Neural progenitor cell (in vitro differentiated cells): ENCODE measurements around the gene FADS1. TPM values are rescaled to one million over a fixed set of nuclear protein-coding genes. Genes with fewer than 3 reads are reported as not detected.

Experiments used
- DNase-seq: peaks from one replicate; pipeline ENCODE4 v3.0.0-alpha.2; 2016; ENCODE audit warnings: low spot score
- H2AFZ ChIP-seq: fragments of 200-600 bp; sonication (generic); replicated peaks from 2 replicates; pipeline ENCODE4 v1.6.1; 2016; ENCODE audit warnings: antibody characterized with exemption
- H3F3A ChIP-seq: fragments of 200-600 bp; sonication (generic); 2 replicates; pipeline ENCODE4 v1.6.1; 2016; ENCODE audit warnings: antibody characterized with exemption, low read depth
- H3K27ac ChIP-seq: fragments of 200-600 bp; sonication (generic); 2 replicates; pipeline ENCODE4 v1.5.1; 2016; ENCODE audit warnings: mild to moderate bottlenecking
- H3K27me3 ChIP-seq: fragments of 200-600 bp; sonication (generic); 2 replicates; pipeline ENCODE4 v1.6.1; 2016; ENCODE audit warnings: mild to moderate bottlenecking, moderate library complexity
- H3K36me3 ChIP-seq: fragments of 200-600 bp; sonication (generic); 2 replicates; pipeline ENCODE4 v1.5.1; 2016
- H3K4me1 ChIP-seq: fragments of 200-600 bp; sonication (generic); 2 replicates; pipeline ENCODE4 v1.6.1; 2016; ENCODE audit warnings: mixed run types
- H3K4me2 ChIP-seq: fragments of 200-600 bp; sonication (generic); 2 replicates; pipeline ENCODE4 v1.6.1; 2016
- H3K4me3 ChIP-seq: fragments of 200-600 bp; sonication (generic); 2 replicates; pipeline ENCODE4 v1.5.1; 2016
- H3K79me2 ChIP-seq: fragments of 200-600 bp; sonication (generic); 2 replicates; pipeline ENCODE4 v1.6.1; 2016; ENCODE audit warnings: low read depth
- H3K9ac ChIP-seq: fragments of 200-600 bp; sonication (generic); 2 replicates; pipeline ENCODE4 v1.6.1; 2016
- H3K9me3 ChIP-seq: fragments of 200-600 bp; sonication (generic); 2 replicates; pipeline ENCODE4 v1.5.1; 2016; ENCODE audit warnings: low read depth
- H4K20me1 ChIP-seq: fragments of 200-600 bp; sonication (generic); 2 replicates; pipeline ENCODE4 v1.6.1; 2016; ENCODE audit warnings: low read depth
- H3K27ac Mint-ChIP-seq: 3 replicates; pipeline ENCODE4 v1.8.0; 2021; ENCODE audit warnings: mixed read lengths
- H3K27me3 Mint-ChIP-seq: 2 replicates; pipeline ENCODE4 v1.8.0; 2022; ENCODE audit warnings: low read depth, mild to moderate bottlenecking, inconsistent platforms, moderate library complexity, mixed read lengths; ENCODE audit not compliant: insufficient read depth
- H3K36me3 Mint-ChIP-seq: 3 replicates; pipeline ENCODE4 v1.8.0; 2021; ENCODE audit warnings: mixed read lengths
- H3K4me1 Mint-ChIP-seq: 3 replicates; pipeline ENCODE4 v1.8.0; 2021; ENCODE audit warnings: mixed read lengths
- H3K4me3 Mint-ChIP-seq: 3 replicates; pipeline ENCODE4 v1.8.0; 2021; ENCODE audit warnings: mild to moderate bottlenecking, moderate library complexity, mixed read lengths
- H3K9me3 Mint-ChIP-seq: 3 replicates; pipeline ENCODE4 v1.8.0; 2020; ENCODE audit warnings: mixed read lengths
- EZH2 ChIP-seq: fragments of 200-600 bp; sonication (generic); IDR thresholded peaks from 2 replicates; pipeline ENCODE4 v1.6.1; 2017; ENCODE audit warnings: antibody characterized with exemption, mild to moderate bottlenecking, moderate library complexity
- EZH2phosphoT487 ChIP-seq: fragments of 200-600 bp; sonication (generic); IDR thresholded peaks from 2 replicates; pipeline ENCODE4 v1.6.1; 2017; ENCODE audit warnings: antibody characterized with exemption
- total RNA-seq: library from RNA; depleted of rRNA; stranded (reverse); fragments of >200 nt; gene quantifications from 2 replicates; pipeline ENCODE4 v1.2.3, GENCODE V29; 2015; ENCODE audit warnings: low replicate concordance
- TF ChIP-seq, protein P1 (sequence below): fragments of 200-600 bp; sonication (generic); IDR thresholded peaks from 2 replicates; pipeline ENCODE4 v1.5.1; 2017; ENCODE audit warnings: antibody characterized with exemption, mild to moderate bottlenecking

FADS1 gene
- total RNA-seq, 1 donor from 2014 or later: 163 TPM

DNA sequence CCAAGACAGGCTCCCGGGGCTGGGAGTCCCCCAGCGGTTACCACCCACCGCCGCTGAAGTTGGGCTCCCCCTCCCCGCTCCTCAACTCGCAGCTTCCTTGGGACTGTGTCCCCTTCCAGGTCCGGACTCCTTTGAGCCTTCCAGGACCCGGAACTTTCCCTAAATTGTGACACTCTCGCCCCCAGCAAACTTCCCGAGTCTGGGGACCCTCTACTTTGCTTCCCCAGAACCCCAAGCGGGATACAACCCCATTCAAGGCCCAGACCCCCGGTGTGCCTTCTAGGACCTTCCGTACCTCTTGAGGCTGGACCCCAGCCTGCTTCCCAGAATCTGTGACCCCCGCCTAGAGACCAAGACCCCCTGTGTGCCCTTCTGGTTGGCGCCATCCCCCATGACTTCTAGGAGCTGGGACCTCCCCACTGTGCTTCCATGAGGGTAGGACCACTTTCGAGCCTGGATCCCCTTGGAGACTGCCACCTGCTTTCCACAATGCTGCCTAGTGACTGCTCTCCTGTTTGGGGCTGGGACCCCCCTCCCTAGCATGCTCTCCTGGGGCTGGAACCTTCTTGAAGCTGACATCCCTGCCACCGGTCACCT lies 63.8 kb downstream of the FADS1 start:
- H4K20me1 ChIP-seq: no peaks in the 10 kb centered on the region
- Mint-ChIP-seq H3K27ac (peak overlapping the region; percentile 63), H3K4me1 (peaks cover 41% of the 10 kb centered on the region), H3K36me3 (no peaks in the 10 kb centered on the region), H3K9me3 (no peaks in the 10 kb centered on the region), H3K4me3 (peak overlapping the region; percentile 85), H3K27me3 (peaks cover 27% of the 10 kb centered on the region)
- peaks cover 33% of the 10 kb centered on the region for H3K27me3 ChIP-seq
- no peak overlapping the region for H3K27ac ChIP-seq
- peak overlapping the region; percentile 59 for H3K4me3 ChIP-seq
- peak overlapping the region; percentile 82 for H2AFZ ChIP-seq
- no peak for DNase-seq
- peak overlapping the region; percentile 89 for H3K4me2 ChIP-seq
- no peaks in the 10 kb centered on the region for H3K36me3 ChIP-seq
- peaks cover 20% of the 10 kb centered on the region for H3K4me1 ChIP-seq
- H3K79me2 ChIP-seq: no peaks in the 10 kb centered on the region
- H3K9me3 ChIP-seq: no peaks in the 10 kb centered on the region
- no peak overlapping the region for H3K9ac ChIP-seq
- TF ChIP-seq, protein P1, sequence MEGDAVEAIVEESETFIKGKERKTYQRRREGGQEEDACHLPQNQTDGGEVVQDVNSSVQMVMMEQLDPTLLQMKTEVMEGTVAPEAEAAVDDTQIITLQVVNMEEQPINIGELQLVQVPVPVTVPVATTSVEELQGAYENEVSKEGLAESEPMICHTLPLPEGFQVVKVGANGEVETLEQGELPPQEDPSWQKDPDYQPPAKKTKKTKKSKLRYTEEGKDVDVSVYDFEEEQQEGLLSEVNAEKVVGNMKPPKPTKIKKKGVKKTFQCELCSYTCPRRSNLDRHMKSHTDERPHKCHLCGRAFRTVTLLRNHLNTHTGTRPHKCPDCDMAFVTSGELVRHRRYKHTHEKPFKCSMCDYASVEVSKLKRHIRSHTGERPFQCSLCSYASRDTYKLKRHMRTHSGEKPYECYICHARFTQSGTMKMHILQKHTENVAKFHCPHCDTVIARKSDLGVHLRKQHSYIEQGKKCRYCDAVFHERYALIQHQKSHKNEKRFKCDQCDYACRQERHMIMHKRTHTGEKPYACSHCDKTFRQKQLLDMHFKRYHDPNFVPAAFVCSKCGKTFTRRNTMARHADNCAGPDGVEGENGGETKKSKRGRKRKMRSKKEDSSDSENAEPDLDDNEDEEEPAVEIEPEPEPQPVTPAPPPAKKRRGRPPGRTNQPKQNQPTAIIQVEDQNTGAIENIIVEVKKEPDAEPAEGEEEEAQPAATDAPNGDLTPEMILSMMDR: no peak
- TF ChIP-seq EZH2phosphoT487 (no peak), EZH2 (peak; percentile 12)
- peaks cover 13% of the 10 kb centered on the region for H3F3A ChIP-seq

DNA sequence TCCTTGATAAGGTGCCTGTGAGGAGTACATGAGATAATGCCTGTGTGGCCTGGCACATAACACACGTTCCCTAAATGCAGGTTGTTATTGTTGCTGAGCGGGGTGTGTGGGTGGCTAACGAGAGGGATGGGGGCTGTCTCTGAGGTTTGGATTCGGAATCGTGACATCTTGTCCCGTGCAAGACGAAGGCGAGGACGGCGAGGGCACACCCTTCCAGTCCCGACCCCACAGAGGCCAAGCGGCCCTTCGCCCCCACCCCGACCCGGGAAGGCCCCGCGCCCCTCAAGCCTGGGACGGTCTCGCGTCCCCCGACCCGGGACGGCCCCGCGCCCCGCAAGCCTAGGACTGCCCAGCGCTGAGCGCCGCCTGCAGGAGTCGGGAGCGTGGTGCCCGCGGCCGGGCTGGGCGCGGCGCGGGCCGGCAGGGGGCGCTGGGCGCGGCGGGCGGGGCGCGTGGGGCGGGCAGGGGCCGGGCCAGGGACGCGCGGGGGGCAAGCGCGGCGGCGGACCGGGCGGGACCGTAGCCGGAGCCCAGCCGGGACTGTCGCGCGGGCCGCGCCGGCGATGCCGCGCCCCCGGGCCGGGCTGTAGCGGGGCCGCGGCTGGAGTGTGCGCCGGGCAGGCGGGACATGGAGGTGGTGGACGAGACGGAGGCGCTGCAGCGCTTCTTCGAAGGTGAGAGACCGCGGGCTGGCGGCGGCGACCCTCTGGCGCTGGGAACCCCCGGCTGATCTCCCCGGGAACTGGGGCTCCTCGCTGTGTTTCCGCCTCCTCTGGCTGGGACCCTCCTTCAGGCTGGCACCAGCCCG lies 64.5 kb downstream of the FADS1 start, which contains the start of gene MYRF:
TSS of gene MYRF (plus strand) at position 520 of the 808 bp plus-strand sequence. CDS start at position 629, 109 bp downstream.
- DNase-seq: peak; percentile 88
- H3K27ac ChIP-seq: no peak within 1 kb of the TSS
- H3K79me2 ChIP-seq: no peaks in the 10 kb centered on the region
- peak; percentile 21 for TF ChIP-seq EZH2
- no peak for TF ChIP-seq EZH2phosphoT487
- TF ChIP-seq, protein P1: peak; percentile 57
- Mint-ChIP-seq H3K4me1 (peaks cover 44% of the 10 kb centered on the region), H3K27me3 (peaks cover 27% of the 10 kb centered on the region), H3K27ac (peak within 1 kb of the TSS; percentile 63), H3K4me3 (peak within 1 kb of the TSS; percentile 85), H3K36me3 (no peaks in the 10 kb centered on the region), H3K9me3 (no peaks in the 10 kb centered on the region)
- H3K4me1 ChIP-seq: peaks cover 20% of the 10 kb centered on the region
- no peaks in the 10 kb centered on the region for H4K20me1 ChIP-seq
- peak within 1 kb of the TSS; percentile 59 for H3K4me3 ChIP-seq
- H3F3A ChIP-seq: peaks cover 13% of the 10 kb centered on the region
- no peaks in the 10 kb centered on the region for H3K36me3 ChIP-seq
- H2AFZ ChIP-seq: peak within 1 kb of the TSS; percentile 82
- H3K4me2 ChIP-seq: peak within 1 kb of the TSS; percentile 89
- H3K27me3 ChIP-seq: peaks cover 33% of the 10 kb centered on the region
- no peaks in the 10 kb centered on the region for H3K9me3 ChIP-seq
- no peak within 1 kb of the TSS for H3K9ac ChIP-seq

DNA sequence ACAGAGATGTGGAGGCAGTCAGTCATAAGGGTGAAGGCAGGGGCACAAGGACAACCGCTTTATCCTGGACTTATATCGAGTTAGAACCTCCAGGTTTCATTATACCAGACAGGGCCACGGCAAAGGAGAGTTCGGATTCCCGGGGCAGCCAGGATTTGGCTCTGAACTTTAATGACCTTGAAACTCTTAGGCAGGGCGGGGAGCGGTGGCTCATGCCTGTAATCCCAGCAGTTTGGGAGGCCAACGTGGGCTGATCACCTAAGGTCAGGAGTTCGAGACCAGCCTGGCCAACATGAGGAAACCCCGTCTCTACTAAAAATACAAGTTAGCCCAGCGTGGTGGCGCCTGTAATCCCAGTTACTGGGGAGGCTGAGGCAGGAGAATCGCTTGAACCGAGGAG lies 65.4 kb downstream of the FADS1 start:
- Histone ChIP-seq H3K4me3 (no peak overlapping the region), H3F3A (peaks cover 13% of the 10 kb centered on the region), H3K4me2 (no peak overlapping the region), H3K9ac (no peak overlapping the region), H3K36me3 (no peaks in the 10 kb centered on the region), H2AFZ (no peak overlapping the region), H3K27me3 (peaks cover 33% of the 10 kb centered on the region), H3K9me3 (no peaks in the 10 kb centered on the region), H3K79me2 (no peaks in the 10 kb centered on the region), H4K20me1 (no peaks in the 10 kb centered on the region), H3K4me1 (peaks cover 20% of the 10 kb centered on the region), H3K27ac (no peak overlapping the region)
- Mint-ChIP-seq H3K4me3 (peak overlapping the region; percentile 70), H3K4me1 (peaks cover 48% of the 10 kb centered on the region), H3K27me3 (peaks cover 28% of the 10 kb centered on the region), H3K9me3 (no peaks in the 10 kb centered on the region), H3K36me3 (no peaks in the 10 kb centered on the region), H3K27ac (no peak overlapping the region)
- TF ChIP-seq, protein P1: no peak
- TF ChIP-seq EZH2phosphoT487: no peak
- no peak for TF ChIP-seq EZH2
- no peak for DNase-seq
